ENCODE measurements around the gene CEBPG. TPM values are rescaled to one million over a fixed set of nuclear protein-coding genes. Genes with fewer than 3 reads are reported as not detected.

The CEBPG gene
- total and polyA plus RNA-seq, 2 donors (not counting 1 experiment from before 2014, with no cell fraction given), result 13.7 to 66.7 TPM

DNA sequence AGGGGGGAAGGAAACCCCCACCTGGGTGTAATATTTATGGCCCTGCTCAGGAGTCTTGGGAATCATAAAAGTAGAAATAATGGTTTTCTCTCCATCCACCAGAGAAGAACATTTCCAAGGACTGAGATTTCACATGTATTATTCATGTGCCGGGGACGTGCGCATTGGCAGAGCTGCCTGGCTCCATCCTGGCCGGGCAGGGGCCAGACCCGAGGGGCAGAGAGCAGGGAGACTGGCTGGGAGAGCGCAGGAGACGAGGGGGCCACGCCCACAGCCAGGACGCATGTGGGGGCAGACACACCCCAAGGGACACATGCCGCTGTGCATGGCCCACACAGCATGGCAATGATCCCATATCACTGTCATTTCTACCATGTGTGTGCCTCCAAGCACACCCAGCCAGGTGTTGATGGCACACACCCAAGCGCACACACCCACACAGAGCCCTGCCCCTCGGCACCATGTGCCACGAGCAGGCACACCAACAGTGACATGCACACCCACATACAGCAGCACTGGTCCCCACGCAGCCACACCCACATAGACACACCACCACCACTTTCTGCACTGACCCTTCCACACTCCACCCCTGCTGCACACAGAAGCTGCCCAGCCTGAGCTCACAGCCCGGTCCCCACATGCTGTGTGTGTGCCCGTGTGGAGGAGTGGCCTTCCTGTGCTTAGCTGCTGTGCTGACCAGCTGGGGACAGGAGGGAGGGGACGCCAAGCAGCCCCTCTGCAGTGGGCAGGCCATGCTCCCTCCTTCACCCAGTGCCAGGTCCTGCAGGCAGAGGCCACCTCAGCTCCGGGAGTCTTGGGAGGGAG is 39.3 kb downstream of the CEBPG start:
- H3K27me3 ChIP-seq (ENCODE audit: control insufficient read depth, insufficient read depth, low read length), result no peaks in the 10 kb centered on the region
- DNase-seq (ENCODE audit: low read depth in 2 of 2), result no peak
- H4K20me1 ChIP-seq (ENCODE audit: control insufficient read depth, extremely low read depth, insufficient read depth, low read length), result no peaks in the 10 kb centered on the region
- no peaks in the 10 kb centered on the region for H3K4me1 ChIP-seq (ENCODE audit: control insufficient read depth, extremely low read depth, insufficient read depth, low read length)
- H3K36me3 ChIP-seq (ENCODE audit: control insufficient read depth, insufficient read depth, low read length), result no peaks in the 10 kb centered on the region
- no peak overlapping the region for H2AFZ ChIP-seq (ENCODE audit: low read length)
- H3K79me2 ChIP-seq (ENCODE audit: control insufficient read depth, insufficient read depth, low read length), result no peaks in the 10 kb centered on the region
- TF ChIP-seq EZH2 (IDR thresholded peaks at IDR 0.05; ENCODE audit: low read length, missing control alignments), result no peak
- TF ChIP-seq, protein P1, sequence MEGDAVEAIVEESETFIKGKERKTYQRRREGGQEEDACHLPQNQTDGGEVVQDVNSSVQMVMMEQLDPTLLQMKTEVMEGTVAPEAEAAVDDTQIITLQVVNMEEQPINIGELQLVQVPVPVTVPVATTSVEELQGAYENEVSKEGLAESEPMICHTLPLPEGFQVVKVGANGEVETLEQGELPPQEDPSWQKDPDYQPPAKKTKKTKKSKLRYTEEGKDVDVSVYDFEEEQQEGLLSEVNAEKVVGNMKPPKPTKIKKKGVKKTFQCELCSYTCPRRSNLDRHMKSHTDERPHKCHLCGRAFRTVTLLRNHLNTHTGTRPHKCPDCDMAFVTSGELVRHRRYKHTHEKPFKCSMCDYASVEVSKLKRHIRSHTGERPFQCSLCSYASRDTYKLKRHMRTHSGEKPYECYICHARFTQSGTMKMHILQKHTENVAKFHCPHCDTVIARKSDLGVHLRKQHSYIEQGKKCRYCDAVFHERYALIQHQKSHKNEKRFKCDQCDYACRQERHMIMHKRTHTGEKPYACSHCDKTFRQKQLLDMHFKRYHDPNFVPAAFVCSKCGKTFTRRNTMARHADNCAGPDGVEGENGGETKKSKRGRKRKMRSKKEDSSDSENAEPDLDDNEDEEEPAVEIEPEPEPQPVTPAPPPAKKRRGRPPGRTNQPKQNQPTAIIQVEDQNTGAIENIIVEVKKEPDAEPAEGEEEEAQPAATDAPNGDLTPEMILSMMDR (conservative IDR thresholded peaks at IDR 0.05 in 1 of 2, IDR thresholded peaks at IDR 0.05 in 1 of 2; ENCODE audit: low read depth in 1 of 2, low read length in 2 of 2), result no peak
- H3K9me3 ChIP-seq (ENCODE audit: control insufficient read depth, insufficient read depth, low read depth, low read length), result no peaks in the 10 kb centered on the region
- no peak overlapping the region for H3K9ac ChIP-seq (ENCODE audit: insufficient read depth, low read length)
- no peak overlapping the region for H3K4me3 ChIP-seq (replicated peaks in 1 of 4; ENCODE audit: control extremely low read depth in 1 of 4, insufficient read depth in 1 of 4, low read depth in 3 of 4, low read length in 4 of 4)
- H3K4me2 ChIP-seq (ENCODE audit: extremely low read depth, insufficient read depth, low read length), result no peak overlapping the region
- no peak overlapping the region for H3K27ac ChIP-seq (ENCODE audit: insufficient read depth, low read length)

DNA sequence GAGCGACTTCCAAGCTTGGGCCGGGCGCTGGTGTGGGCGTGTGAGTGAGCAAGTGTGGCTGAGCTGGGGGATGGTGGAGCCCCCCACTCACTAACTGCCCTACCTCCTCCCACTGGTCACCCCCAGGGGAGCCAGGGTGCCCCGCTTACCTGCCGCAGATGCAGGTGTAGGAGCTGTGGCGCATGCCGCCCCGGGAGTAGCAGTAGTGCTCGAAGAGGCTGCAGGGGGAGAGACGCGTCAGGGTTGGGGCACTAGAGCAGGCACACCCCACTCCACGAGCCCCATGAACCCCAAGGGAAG is 39.9 kb downstream of the CEBPG start:
- TF ChIP-seq EZH2 (IDR thresholded peaks at IDR 0.05; ENCODE audit: low read length, missing control alignments), result no peak
- TF ChIP-seq, protein P1 (conservative IDR thresholded peaks at IDR 0.05 in 1 of 2, IDR thresholded peaks at IDR 0.05 in 1 of 2; ENCODE audit: low read depth in 1 of 2, low read length in 2 of 2), result no peak
- Histone ChIP-seq H2AFZ (ENCODE audit: low read length) (no peak overlapping the region), H3K9me3 (ENCODE audit: control insufficient read depth, insufficient read depth, low read depth, low read length) (no peaks in the 10 kb centered on the region), H3K4me1 (ENCODE audit: control insufficient read depth, extremely low read depth, insufficient read depth, low read length) (no peaks in the 10 kb centered on the region), H3K27me3 (ENCODE audit: control insufficient read depth, insufficient read depth, low read length) (no peaks in the 10 kb centered on the region), H3K4me2 (ENCODE audit: extremely low read depth, insufficient read depth, low read length) (no peak overlapping the region), H3K36me3 (ENCODE audit: control insufficient read depth, insufficient read depth, low read length) (no peaks in the 10 kb centered on the region), H3K4me3 (replicated peaks in 1 of 4; ENCODE audit: control extremely low read depth in 1 of 4, insufficient read depth in 1 of 4, low read depth in 3 of 4, low read length in 4 of 4) (no peak overlapping the region), H3K9ac (ENCODE audit: insufficient read depth, low read length) (no peak overlapping the region), H3K27ac (ENCODE audit: insufficient read depth, low read length) (no peak overlapping the region), H4K20me1 (ENCODE audit: control insufficient read depth, extremely low read depth, insufficient read depth, low read length) (no peaks in the 10 kb centered on the region), H3K79me2 (ENCODE audit: control insufficient read depth, insufficient read depth, low read length) (no peaks in the 10 kb centered on the region)
- no peak for DNase-seq (ENCODE audit: low read depth in 2 of 2)

DNA sequence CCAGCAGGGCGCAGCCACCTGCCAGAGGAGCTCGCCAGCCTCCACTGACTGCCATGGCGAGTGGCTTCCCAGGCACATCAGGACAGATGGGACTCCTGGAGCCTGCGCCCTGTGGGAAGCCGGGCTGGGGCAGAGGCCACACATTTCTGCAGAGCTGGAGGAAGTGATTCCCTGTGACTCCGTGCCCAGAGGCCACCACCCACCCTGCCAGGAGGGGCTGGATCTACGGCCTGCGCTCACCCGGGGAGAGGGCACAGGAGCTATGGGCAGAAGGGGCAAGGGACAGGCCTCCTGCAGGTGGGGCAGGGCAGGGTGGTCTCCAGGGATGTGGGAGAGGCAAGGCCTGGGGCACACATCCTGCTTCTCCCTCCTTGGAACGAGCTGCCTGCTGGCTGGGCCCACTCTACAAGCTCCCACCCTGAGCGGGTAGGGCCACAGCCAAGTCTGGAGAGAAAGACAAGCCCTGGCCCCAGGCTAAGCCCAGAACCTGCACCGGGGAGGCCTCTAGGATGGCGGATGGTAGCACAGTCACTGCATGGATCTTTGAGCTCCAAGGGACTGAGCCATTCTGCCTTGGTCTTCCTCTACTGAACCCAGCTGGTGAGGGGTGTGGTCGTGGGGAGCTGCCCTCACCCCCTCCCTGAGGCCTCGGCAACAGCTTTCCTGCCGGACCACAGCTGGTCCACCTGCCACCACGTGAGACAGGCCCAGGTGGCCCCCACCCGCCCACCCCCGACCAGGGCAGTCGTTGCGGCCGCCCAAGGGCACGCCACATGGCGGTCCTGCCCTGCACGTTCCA is 40.6 kb downstream of the CEBPG start:
- H3K9me3 ChIP-seq (ENCODE audit: control insufficient read depth, insufficient read depth, low read depth, low read length), result no peaks in the 10 kb centered on the region
- no peaks in the 10 kb centered on the region for H3K27me3 ChIP-seq (ENCODE audit: control insufficient read depth, insufficient read depth, low read length)
- H3K9ac ChIP-seq (ENCODE audit: insufficient read depth, low read length), result no peak overlapping the region
- H3K27ac ChIP-seq (ENCODE audit: insufficient read depth, low read length), result no peak overlapping the region
- H3K36me3 ChIP-seq (ENCODE audit: control insufficient read depth, insufficient read depth, low read length), result no peaks in the 10 kb centered on the region
- no peaks in the 10 kb centered on the region for H3K79me2 ChIP-seq (ENCODE audit: control insufficient read depth, insufficient read depth, low read length)
- H4K20me1 ChIP-seq (ENCODE audit: control insufficient read depth, extremely low read depth, insufficient read depth, low read length), result no peaks in the 10 kb centered on the region
- H2AFZ ChIP-seq (ENCODE audit: low read length), result no peak overlapping the region
- no peak for TF ChIP-seq EZH2 (IDR thresholded peaks at IDR 0.05; ENCODE audit: low read length, missing control alignments)
- no peak for DNase-seq (ENCODE audit: low read depth in 2 of 2)
- no peaks in the 10 kb centered on the region for H3K4me1 ChIP-seq (ENCODE audit: control insufficient read depth, extremely low read depth, insufficient read depth, low read length)
- no peak overlapping the region for H3K4me3 ChIP-seq (replicated peaks in 1 of 4; ENCODE audit: control extremely low read depth in 1 of 4, insufficient read depth in 1 of 4, low read depth in 3 of 4, low read length in 4 of 4)
- H3K4me2 ChIP-seq (ENCODE audit: extremely low read depth, insufficient read depth, low read length), result no peak overlapping the region

Measured in fibroblast of lung (primary cell).